COR-L47 (cell line): ENCODE results near the gene BGN.

ENCODE experiments used
- DNase-seq: peaks from one replicate; lab custom pipeline; 2025; lab: John Stamatoyannopoulos, UW

Gene BGN

DNA sequence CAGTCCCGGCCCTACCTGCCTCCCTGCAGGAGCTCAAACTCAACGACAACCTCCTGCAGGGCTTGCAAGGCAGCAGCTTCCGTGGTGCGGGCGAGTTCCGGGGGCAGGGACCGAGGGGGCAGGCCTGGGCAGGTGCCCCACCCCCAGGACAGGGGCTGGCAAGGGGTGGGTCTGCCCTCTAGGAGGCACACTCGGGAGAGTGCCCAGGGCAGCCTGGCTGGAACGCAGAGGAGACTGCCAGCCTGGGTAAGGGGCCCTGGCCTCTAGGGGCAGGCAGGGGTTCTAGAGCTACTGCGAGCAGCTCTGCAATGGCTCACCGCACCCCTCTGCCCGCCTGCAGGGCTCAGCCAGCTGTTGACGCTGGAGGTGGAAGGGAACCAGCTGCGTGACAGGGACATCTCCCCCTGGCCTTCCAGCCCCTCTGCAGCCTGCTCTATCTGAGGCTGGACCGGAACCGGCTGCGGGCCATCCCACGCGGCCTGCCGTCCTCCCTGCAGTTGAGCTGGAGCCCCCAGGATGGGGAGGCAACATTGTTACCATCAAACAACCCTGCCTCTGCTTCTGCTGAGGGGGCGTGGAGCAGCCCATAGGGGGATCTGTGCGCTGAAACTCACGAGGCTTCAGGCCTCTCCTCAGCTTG is 12.3 kb upstream of the BGN start:
- no peak for DNase-seq

DNA sequence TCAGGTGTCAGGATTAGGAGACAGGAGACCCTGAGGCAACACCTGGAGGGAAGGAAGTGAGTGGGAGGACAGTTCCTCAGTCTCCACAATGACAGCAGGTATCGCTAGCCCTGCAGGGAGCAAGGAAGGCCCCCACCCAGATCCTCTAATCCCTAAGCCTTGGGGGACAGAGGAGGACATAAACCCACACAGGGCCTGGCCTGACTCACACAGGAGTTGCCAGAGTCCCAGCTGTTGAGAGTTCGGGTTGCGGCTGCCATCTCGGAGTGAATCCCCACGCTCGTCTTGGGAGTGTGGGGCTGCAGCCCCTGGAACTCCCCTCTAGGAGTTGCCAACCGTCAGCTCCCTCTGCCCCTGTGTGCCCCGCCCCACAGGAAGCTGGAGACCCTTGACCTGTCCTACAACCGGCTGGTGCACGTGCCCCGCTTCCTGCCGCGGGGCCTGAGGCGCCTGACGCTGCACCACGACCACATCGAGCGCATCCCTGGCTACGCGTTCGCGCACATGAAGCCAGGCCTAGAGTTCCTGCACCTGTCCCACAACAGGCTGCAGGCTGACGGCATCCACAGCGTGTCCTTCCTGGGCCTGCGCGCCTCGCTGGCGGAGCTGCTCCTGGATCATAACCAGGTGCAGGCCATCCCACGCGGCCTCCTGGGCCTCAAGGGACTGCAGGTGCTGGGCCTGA is 9.2 kb upstream of the BGN start:
- DNase-seq = no peak

DNA sequence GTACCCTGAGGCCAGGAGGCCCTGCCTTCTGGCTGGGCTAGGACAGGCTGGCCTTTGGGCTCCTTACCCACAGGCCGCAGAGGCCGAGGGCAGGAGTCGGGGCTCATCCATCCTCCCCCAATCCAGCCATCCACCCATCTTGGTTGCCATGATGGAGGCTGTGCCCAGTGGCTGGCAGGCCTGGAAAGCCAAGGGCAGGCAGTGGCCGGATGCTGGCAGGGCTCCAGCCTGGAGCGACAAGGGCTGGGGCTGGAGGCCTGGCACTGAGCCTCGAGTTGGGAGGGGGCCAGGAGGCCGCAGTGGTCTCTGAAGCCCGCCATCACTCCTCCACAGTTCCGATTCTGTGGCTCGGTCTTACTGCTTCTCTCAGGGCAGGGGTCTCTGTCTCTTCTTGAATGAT is 8.6 kb upstream of the BGN start:
- DNase-seq = no peak

DNA sequence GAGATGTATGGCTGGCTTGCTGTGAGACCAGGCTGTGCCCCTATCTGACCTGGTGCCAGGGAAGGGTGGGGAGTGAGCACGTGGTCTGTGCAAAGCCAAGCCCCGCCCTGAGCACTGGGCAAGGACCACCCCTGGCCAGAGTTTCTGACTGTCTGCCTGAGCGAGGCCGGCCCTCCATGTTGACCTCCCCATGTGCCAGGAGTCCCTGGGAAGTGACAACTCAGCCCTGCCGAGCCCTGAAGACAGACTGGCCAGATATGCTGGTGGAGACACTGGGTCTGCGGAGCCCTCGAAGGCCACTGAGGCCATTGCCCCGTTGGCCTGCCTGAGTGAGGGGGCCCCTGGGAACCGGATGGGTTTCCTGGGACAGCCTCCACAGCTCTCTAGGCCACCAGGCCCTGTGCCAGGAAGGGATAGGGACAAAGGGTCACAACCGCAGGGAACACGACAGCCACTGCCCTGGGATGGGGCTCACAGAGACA is 7.1 kb upstream of the BGN start:
- DNase-seq = no peak

DNA sequence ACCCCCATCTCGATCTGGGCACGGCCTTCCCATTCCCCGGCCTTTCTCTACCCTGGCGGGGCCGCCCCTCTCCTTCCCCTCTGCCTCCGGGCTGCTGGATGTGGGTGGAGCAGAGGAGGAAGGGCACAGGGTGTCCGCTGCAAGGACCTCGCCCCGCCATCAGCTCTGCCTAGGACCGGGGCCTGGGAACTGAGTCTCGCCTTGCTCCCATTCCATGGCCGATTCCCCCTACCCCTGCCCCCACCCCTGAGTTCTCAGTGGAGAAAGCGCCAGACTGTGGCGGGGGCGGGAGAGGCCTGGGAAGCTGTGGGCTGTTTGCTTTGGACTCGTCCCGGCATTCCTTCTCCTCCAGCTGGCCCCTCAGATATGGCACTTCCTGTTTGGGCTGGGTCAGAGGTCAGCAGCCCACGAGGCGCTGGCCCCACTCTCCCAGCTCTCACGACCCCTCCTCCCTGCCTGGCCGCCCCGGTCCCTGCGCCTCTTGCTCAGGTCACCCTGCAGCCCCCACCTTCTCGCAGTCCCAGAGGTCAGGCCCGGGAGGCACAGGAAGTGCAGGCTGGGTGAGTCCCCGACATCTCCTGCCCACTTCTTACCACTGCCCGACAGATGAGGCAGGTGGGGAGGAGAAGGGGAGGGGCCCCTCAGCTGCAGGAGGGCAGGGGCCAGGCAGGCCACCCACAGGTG is 6.4 kb upstream of the BGN start:
- DNase-seq = no peak

DNA sequence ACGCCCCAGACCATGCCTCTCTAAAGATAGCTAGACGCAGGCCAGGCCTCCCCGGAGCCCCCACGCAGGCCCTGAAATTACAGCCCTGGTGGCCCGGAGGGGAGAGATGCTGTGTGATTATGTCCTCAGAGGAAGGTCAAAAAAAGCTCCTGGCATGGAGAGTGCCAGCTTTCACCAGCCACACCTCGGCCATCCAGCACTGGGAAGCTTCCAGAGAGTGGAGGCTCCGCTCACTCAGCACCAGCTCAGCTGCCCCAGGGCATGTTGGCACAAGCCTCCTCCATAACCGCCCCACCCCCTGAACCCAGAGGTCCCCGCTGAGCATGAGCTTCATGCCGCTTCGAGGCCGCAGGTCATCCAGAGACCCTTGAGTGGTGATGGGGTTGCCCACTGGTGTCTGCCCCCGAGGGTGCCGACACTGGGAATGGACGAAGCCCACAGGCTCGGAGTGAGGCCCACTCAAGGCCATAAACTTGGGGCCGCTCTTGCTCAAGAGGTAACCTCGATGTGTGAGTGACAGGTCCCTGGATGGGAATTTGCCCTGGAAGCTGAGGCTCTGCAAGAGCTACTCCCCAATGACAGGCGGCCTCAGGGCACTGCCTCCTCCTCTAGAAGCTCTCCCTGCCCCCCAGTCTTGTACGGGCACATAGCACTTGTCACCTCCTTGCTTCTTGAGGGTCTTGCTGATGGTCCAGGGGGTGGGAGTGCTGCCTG is 4.4 kb upstream of the BGN start:
- DNase-seq = no peak

DNA sequence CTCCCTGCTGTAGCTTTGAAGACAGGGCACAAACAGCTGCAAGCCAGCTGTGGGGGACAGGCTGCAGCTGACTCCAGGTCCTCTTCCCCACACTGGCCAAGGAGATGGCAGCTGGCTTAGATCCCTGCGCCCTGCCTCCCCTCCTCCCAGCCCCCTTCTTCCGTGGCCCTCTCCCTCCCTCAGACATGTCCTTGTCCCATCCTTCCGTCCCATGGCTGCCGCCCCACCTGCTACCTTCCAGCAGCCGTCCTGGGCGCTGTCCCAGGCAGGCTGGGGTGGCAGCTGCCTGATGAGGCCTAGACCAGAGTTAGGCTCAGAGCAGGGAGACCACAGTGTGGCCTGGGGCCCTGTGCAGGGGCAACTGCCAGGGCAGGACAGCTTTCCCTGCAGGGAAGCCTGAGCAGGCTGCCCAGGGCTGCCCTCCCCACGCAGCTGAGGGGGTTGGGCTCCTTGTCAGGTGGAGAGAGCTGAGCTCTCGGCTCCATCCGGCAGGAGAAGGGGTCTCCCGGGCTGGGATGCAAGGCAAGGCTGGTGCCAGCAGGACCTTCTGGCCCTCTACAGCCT is 3.3 kb upstream of the BGN start:
- DNase-seq = no peak

DNA sequence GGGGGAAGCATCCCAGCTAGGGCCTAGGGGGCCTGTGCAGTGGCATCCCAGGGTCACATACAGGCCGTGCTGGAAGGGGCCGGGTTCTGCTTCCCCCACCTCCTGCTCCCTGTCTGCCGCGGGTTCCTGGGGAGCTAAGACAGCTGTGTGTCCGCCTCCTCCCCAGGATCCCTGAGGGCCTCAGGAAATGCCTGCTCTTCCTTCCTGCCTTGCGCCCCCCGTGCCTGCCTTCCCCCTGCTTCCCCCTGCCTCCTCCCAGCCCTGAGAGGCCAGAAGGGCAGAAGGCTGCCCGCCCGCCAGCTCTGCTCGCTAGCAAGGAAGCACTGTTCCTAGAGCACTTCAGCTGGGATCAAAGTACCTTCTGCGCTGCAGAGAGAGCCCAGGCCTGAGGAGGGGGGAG is 2.9 kb upstream of the BGN start:
- no peak for DNase-seq

DNA sequence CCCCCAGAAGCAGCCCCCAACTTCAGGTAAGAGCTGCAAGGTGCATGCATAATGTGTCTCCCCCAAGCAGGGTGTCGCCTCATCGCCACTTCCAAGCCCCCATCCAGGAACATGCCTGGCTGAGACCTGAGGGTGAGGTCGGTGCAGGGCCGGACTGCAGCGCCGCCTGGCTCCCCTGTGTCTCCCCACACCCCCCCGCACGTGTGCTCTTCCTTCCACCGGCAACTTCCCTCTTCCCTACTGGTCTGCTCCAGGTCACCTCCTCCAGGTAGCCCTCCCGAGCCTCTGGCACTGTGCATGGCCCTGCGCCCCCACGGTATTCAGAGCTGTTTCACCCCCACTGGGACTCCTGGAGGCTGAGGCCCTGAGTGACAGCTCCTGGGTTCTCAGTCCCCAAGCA is 2.2 kb upstream of the BGN start:
- no peak for DNase-seq

DNA sequence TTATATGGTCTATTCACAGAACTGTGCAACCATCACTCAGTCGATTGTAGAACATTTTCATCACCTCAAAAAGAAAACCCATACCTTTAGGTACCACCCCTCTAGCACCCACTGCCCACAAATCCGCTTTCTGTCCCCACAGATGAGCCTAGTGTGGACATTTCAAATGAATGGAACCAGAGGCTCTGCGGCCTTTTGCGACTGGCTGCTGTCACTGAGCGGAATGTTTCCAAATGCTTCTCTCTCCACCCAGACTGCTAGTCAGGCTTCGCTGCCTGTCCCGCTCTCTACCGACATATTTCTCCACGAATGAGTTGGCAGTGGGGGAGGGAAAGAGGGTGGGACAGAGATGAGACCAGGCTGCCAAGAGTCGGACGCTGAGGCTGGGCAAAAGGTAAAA is 1.7 kb upstream of the BGN start:
- DNase-seq = no peak

DNA sequence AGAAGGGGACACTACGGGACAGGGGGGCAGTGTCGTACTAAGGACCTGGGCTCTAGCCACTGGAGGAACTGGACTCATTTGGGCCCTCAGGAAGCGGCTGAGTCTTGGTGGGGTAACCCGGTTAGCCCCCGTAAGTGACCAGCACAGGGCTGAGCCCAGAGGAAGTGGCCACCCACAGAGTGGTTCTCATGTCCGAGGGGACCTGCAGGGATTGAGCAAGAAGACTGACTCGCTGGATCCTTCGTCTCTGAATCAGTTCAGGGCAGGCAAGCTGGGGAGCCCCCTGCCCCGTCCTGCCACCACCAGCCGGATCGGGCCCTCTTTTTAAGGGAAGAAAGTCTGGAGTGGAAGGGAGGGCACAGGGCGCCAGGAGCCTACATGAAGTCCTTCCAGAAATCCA is 719 bp upstream of the BGN start:
- DNase-seq = no peak

DNA sequence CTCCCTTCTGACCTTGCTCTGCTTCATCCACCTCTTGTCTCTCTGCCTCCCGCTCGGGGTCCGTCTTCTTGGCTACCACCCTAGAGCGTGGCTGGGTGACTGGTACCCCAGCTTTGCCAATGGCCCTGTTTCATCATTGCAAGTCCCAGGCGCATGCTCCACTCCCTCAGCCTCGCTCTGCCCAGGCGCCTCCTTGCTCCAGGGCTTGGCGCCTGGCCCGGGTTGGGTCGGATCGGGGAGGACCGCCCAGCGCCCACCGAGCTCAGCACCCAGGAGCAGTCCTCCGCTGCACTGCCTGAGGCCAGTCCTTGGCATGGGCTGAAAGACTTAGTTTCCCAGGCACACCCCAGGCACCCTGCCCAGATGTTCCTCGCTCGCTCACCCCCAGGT is 577 bp downstream of the BGN start:
- no peak for DNase-seq

DNA sequence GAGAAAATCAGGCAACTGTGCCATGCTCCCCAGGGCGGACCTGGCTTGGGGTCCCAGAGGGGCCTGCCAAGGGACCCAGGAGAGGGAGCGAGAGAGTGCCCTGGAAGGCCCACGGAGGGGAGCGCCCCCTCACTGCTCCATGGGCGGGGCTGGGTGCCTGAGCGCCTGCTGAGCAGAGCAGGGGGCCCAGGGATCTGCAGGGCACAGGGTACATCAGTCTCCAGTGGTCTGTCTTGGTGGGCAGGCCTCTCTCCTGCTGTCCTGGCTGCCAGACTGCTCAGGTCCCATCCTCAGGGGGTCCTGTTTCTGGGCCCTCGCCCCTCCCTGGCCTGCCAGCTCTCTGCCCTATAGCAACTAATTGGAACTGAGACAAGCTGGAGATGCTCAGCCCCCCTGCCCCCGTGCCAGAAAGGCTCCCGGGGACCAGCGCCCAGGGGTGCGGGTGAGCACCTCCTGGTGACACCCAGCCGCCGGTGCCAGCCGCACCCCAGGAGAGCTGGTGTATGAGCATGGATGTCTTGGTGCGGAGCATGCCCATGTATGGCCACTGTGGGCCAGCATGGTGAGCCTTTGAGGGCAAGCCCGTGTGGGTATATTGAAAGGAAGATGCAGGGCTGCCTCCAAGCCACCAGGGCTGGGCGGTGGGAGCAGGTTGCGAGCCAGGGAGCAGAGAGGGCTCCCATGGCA is 1.3 kb downstream of the BGN start:
- DNase-seq = no peak

DNA sequence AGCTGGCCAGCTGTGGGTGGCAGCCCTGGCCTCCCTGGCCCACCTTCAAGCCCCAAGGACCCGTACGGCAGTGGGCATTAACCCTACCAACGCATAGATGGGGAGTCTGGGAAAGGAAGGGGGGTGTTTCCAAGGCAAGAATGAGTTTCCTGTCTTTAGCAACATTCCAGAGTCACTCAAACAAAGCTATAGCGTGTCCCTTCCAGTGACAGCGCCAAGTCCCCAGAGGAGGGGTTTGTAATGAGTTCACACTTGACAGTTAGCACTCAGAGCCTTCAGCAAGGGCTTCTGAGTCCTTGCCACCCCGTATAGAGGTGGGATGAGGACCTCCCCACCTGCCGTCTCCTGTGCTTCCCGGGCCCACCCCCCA is 1.8 kb downstream of the BGN start:
- DNase-seq = no peak

DNA sequence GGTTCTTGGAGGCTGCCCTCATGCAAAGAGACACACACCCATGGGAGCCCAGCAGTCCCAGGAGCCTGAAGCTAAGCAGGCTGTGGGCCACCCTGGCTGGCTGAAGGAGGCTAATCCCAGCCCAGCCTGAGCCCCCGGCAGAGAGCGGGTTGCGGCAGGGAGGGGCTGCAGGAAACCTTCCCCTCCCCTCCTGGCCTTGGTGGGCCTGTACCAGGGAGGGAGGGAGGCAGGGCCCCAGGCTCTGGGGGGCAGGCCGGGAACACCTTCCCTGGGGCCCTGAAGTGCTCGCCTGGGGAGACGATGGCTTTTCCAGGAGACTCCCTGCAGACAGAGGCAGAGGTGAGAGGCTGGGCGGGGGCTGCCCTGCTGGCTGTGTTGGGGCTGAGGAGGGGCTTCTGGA is 3.7 kb downstream of the BGN start:
- no peak for DNase-seq

DNA sequence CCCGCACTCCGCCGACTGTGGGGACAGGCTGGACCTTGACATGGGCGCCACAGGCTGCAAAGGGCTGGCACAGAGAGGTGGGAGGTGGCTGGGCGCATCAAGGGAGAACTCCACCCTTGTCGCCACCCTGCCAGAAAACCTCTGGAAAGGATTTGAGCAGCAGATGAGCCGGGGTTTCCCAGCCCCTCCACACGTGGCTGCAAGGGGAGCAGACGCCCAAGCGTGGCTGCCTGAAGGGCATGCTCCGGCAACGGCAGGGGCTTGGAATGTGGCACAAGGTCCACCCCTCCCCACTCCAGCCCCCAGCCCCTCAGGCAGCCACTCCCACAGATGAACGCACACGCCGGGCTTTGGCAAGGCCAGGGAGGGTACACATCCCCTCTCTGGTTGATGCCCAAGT is 4.6 kb downstream of the BGN start:
- no peak for DNase-seq

DNA sequence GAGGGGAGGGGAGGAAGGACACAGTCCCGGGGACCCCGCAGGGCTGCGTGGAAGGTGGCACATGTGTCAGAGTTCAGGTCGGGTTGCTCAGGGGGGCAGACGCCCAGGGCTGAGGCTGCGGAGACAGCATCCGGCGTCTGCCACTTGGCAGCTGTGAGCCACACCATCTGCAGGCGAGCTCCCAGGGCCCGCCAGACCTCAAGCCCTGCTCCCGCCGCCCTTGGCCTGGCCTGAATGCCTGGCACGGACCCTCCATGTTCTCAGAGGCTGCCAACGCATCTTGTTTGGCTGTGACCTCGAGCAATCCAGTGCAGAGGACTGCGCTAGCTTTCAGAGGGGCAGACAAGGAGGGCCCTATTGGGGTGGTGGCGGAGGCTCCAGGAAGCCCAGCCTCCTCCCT is 5.1 kb downstream of the BGN start:
- no peak for DNase-seq

DNA sequence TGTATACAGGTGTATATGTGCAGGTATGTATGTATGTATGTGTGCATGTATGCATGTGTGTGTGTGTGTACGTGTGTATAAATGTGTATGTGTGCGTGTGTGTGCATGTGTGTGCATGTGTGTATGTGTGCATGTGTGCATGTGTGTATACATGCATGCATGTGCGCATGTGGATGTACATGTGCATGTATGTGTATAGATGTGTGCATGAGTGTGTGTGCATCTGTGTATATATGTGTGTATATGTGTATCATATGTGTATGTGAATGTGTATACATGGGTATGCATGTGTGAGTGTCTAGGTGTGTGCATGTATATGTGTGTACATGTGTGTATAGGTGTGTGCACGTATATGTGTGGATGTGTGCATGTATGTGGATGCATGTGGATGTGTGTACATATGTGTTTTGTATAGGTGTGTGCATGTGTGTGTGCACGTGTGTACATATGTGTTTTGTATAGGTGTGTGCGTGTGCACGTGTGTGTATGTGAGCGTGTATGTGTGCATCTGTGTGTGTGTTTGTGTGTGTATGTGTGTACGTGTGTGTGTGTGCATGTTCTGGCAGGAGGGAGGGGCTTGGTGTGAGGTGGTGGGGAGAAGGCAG is 6.0 kb downstream of the BGN start:
- no peak for DNase-seq

DNA sequence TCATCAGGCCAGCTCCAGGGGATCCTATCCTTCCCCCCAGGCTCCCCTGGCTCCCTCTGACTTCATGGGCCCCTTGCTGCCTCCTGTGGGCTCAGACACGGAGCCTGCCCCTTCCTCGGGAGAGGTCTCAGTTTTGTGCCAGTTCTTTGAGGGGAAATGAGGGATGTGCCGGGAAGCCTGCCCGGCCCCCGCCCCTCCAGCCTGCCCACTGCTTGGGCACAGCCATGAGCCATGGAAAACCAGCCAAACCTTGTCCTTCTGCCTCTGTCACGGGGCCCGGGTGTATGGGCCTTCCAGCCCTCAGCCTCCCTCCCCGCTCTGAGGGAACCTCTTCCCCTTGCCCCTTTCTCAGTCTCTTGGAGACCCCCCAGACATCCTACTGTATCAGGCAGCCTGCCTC is 6.8 kb downstream of the BGN start:
- no peak for DNase-seq

DNA sequence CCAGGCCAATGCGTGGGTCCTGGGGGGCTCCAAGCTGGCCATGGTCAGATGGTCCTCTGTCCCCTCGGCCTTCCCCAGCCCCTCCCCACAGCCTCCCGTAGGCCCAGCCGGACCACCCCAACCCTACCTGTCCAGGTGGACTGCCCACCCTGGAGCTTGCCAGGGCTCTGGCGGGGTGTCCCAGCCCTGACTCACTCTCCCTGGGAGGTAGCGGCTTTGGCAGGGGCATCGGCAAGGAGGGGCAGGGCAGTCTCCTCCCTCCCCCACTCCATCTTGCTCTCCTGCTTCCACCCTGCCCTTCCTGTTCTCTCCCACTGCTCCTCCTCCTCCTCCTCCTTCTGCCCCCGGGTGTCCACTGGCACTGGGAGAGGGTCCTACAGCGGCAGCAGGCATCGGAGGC is 7.4 kb downstream of the BGN start:
- DNase-seq = no peak

DNA sequence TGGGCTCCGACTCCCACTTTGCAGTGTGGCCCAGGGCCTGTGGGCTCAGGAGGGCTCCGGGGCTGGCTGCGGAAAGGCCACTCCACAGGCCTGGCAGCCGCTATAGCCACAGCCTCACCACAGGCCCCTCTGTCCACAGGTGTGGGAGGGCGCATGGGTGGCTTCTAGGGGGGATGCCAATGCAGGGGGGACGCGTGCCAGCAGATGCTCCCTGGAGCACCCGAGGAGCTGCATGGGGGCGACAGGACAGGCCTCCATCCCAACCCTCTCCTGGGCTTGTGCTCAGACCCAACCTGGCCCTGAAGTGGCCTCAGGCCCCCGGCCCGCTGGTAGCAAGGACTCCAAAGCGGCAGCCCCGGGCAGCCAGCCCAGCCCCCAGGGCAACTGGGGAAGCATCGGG is 8.0 kb downstream of the BGN start:
- DNase-seq = no peak
